Neural progenitor cell (in vitro differentiated cells): ENCODE data around the gene VMP1. TPM values are rescaled to one million over a fixed set of nuclear protein-coding genes. Genes with fewer than 3 reads are reported as not detected.

ENCODE experiments used
- DNase-seq: peaks from one replicate; pipeline ENCODE4 v3.0.0-alpha.2; 2016; ENCODE audit warnings: low spot score
- H2AFZ ChIP-seq: fragments of 200-600 bp; sonication (generic); replicated peaks from 2 replicates; pipeline ENCODE4 v1.6.1; 2016; ENCODE audit warnings: antibody characterized with exemption
- H3F3A ChIP-seq: fragments of 200-600 bp; sonication (generic); 2 replicates; pipeline ENCODE4 v1.6.1; 2016; ENCODE audit warnings: antibody characterized with exemption, low read depth
- H3K27ac ChIP-seq: fragments of 200-600 bp; sonication (generic); 2 replicates; pipeline ENCODE4 v1.5.1; 2016; ENCODE audit warnings: mild to moderate bottlenecking
- H3K27me3 ChIP-seq: fragments of 200-600 bp; sonication (generic); 2 replicates; pipeline ENCODE4 v1.6.1; 2016; ENCODE audit warnings: mild to moderate bottlenecking, moderate library complexity
- H3K36me3 ChIP-seq: fragments of 200-600 bp; sonication (generic); 2 replicates; pipeline ENCODE4 v1.5.1; 2016
- H3K4me1 ChIP-seq: fragments of 200-600 bp; sonication (generic); 2 replicates; pipeline ENCODE4 v1.6.1; 2016; ENCODE audit warnings: mixed run types
- H3K4me2 ChIP-seq: fragments of 200-600 bp; sonication (generic); 2 replicates; pipeline ENCODE4 v1.6.1; 2016
- H3K4me3 ChIP-seq: fragments of 200-600 bp; sonication (generic); 2 replicates; pipeline ENCODE4 v1.5.1; 2016
- H3K79me2 ChIP-seq: fragments of 200-600 bp; sonication (generic); 2 replicates; pipeline ENCODE4 v1.6.1; 2016; ENCODE audit warnings: low read depth
- H3K9ac ChIP-seq: fragments of 200-600 bp; sonication (generic); 2 replicates; pipeline ENCODE4 v1.6.1; 2016
- H3K9me3 ChIP-seq: fragments of 200-600 bp; sonication (generic); 2 replicates; pipeline ENCODE4 v1.5.1; 2016; ENCODE audit warnings: low read depth
- H4K20me1 ChIP-seq: fragments of 200-600 bp; sonication (generic); 2 replicates; pipeline ENCODE4 v1.6.1; 2016; ENCODE audit warnings: low read depth
- H3K27ac Mint-ChIP-seq: 3 replicates; pipeline ENCODE4 v1.8.0; 2021; ENCODE audit warnings: mixed read lengths
- H3K27me3 Mint-ChIP-seq: 2 replicates; pipeline ENCODE4 v1.8.0; 2022; ENCODE audit warnings: low read depth, mild to moderate bottlenecking, inconsistent platforms, moderate library complexity, mixed read lengths; ENCODE audit not compliant: insufficient read depth
- H3K36me3 Mint-ChIP-seq: 3 replicates; pipeline ENCODE4 v1.8.0; 2021; ENCODE audit warnings: mixed read lengths
- H3K4me1 Mint-ChIP-seq: 3 replicates; pipeline ENCODE4 v1.8.0; 2021; ENCODE audit warnings: mixed read lengths
- H3K4me3 Mint-ChIP-seq: 3 replicates; pipeline ENCODE4 v1.8.0; 2021; ENCODE audit warnings: mild to moderate bottlenecking, moderate library complexity, mixed read lengths
- H3K9me3 Mint-ChIP-seq: 3 replicates; pipeline ENCODE4 v1.8.0; 2020; ENCODE audit warnings: mixed read lengths
- EZH2 ChIP-seq: fragments of 200-600 bp; sonication (generic); IDR thresholded peaks from 2 replicates; pipeline ENCODE4 v1.6.1; 2017; ENCODE audit warnings: antibody characterized with exemption, mild to moderate bottlenecking, moderate library complexity
- EZH2phosphoT487 ChIP-seq: fragments of 200-600 bp; sonication (generic); IDR thresholded peaks from 2 replicates; pipeline ENCODE4 v1.6.1; 2017; ENCODE audit warnings: antibody characterized with exemption
- total RNA-seq: library from RNA; depleted of rRNA; stranded (reverse); fragments of >200 nt; gene quantifications from 2 replicates; pipeline ENCODE4 v1.2.3, GENCODE V29; 2015; ENCODE audit warnings: low replicate concordance
- TF ChIP-seq, protein P1 (sequence below): fragments of 200-600 bp; sonication (generic); IDR thresholded peaks from 2 replicates; pipeline ENCODE4 v1.5.1; 2017; ENCODE audit warnings: antibody characterized with exemption, mild to moderate bottlenecking

VMP1 gene
- total RNA-seq, 1 donor from 2014 or later, result 62.1 TPM

DNA sequence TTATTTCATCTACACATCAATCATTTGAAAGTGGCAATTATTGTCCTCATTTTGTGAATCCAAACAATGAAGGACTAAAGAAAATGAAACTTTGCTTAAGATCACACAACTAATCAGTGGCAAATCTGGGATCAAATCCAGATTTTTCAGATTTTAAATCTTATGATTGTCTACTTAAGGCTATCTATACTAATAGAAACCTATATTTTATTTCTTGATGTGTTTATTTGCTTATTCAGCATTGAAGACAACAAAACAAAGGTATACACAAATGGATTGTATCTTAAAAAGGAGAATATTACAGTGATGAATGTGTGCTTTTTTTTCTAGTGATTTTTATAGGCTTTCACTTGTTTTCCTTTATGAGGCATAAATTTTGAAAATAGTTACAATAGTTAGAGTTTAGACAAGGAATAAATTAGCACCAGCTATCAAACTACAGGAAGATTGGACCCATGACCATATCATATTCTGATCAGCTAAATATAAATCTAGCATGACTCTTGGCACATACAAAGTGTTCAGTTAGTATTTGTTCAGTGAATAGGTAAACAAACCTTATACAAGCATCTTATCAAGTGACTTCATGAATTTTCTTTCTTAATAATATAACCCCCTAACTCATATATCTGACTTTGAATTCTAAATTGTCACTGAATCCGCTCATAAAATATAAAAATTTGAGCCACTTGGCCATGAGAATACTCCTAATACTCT is 20.5 kb downstream of the VMP1 start:
- no peaks in the 10 kb centered on the region for H3K4me1 ChIP-seq
- no peaks in the 10 kb centered on the region for H3K36me3 ChIP-seq
- DNase-seq, result no peak
- no peaks in the 10 kb centered on the region for H3K9me3 Mint-ChIP-seq
- H3K27ac ChIP-seq, result no peak overlapping the region
- no peak for TF ChIP-seq EZH2
- TF ChIP-seq, protein P1, sequence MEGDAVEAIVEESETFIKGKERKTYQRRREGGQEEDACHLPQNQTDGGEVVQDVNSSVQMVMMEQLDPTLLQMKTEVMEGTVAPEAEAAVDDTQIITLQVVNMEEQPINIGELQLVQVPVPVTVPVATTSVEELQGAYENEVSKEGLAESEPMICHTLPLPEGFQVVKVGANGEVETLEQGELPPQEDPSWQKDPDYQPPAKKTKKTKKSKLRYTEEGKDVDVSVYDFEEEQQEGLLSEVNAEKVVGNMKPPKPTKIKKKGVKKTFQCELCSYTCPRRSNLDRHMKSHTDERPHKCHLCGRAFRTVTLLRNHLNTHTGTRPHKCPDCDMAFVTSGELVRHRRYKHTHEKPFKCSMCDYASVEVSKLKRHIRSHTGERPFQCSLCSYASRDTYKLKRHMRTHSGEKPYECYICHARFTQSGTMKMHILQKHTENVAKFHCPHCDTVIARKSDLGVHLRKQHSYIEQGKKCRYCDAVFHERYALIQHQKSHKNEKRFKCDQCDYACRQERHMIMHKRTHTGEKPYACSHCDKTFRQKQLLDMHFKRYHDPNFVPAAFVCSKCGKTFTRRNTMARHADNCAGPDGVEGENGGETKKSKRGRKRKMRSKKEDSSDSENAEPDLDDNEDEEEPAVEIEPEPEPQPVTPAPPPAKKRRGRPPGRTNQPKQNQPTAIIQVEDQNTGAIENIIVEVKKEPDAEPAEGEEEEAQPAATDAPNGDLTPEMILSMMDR, result no peak
- H3F3A ChIP-seq, result no peaks in the 10 kb centered on the region
- no peaks in the 10 kb centered on the region for H3K27me3 ChIP-seq
- H3K4me3 ChIP-seq, result no peak overlapping the region
- no peaks in the 10 kb centered on the region for H3K4me1 Mint-ChIP-seq
- H3K27ac Mint-ChIP-seq, result no peak overlapping the region
- H3K9me3 ChIP-seq, result no peaks in the 10 kb centered on the region
- H2AFZ ChIP-seq, result no peak overlapping the region
- no peak overlapping the region for H3K4me3 Mint-ChIP-seq
- peaks cover 21% of the 10 kb centered on the region for H3K79me2 ChIP-seq
- H4K20me1 ChIP-seq, result no peaks in the 10 kb centered on the region
- H3K4me2 ChIP-seq, result no peak overlapping the region
- no peaks in the 10 kb centered on the region for H3K36me3 Mint-ChIP-seq
- H3K9ac ChIP-seq, result no peak overlapping the region
- H3K27me3 Mint-ChIP-seq, result no peaks in the 10 kb centered on the region

- no peaks in the 10 kb centered on the region for H3K36me3 Mint-ChIP-seq
- Histone ChIP-seq H3K27ac (no peak overlapping the region), H3K4me2 (no peak overlapping the region), H3K4me1 (no peaks in the 10 kb centered on the region), H4K20me1 (no peaks in the 10 kb centered on the region), H3K9me3 (no peaks in the 10 kb centered on the region), H3K27me3 (no peaks in the 10 kb centered on the region), H3K79me2 (peaks cover 16% of the 10 kb centered on the region), H3K36me3 (no peaks in the 10 kb centered on the region), H2AFZ (no peak overlapping the region), H3K4me3 (no peak overlapping the region), H3F3A (no peaks in the 10 kb centered on the region), H3K9ac (no peak overlapping the region)
- no peaks in the 10 kb centered on the region for H3K9me3 Mint-ChIP-seq
- TF ChIP-seq, protein P1, result no peak
- TF ChIP-seq EZH2, result no peak
- TF ChIP-seq EZH2phosphoT487, result no peak
- H3K27ac Mint-ChIP-seq, result no peak overlapping the region
- H3K4me3 Mint-ChIP-seq, result no peak overlapping the region
- no peaks in the 10 kb centered on the region for H3K4me1 Mint-ChIP-seq
- no peak for DNase-seq
- no peaks in the 10 kb centered on the region for H3K27me3 Mint-ChIP-seq
These were observed 22.9 kb downstream of the VMP1 start for GRCh38 chr17:59730268-59730834.

DNA sequence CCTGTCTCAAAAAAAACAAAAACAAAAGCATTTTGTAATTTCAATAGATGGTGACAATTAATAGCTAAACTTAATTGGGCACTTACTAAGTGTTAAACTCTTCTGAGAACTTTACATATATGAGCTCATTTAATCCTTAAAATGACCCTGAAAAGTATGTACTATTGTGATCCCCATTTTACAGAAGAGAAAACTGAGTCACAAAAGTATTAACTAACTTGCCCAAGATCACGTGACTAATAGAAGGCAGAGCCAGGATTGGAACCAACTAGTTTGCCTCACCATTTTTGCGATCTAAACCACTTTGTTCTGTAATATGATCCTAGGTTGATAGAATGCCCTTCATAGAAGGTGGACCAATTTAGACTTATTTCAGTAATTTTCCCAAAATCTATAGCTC is 26.2 kb downstream of the VMP1 start:
- H3K36me3 Mint-ChIP-seq, result no peaks in the 10 kb centered on the region
- Histone ChIP-seq H3K9ac (no peak overlapping the region), H3K4me3 (no peak overlapping the region), H3K4me1 (no peaks in the 10 kb centered on the region), H3F3A (no peaks in the 10 kb centered on the region), H3K36me3 (no peaks in the 10 kb centered on the region), H4K20me1 (no peaks in the 10 kb centered on the region), H2AFZ (no peak overlapping the region), H3K27ac (no peak overlapping the region), H3K9me3 (no peaks in the 10 kb centered on the region), H3K79me2 (peaks cover 3% of the 10 kb centered on the region), H3K27me3 (no peaks in the 10 kb centered on the region), H3K4me2 (no peak overlapping the region)
- DNase-seq, result no peak
- no peak for TF ChIP-seq EZH2phosphoT487
- no peaks in the 10 kb centered on the region for H3K4me1 Mint-ChIP-seq
- no peak overlapping the region for H3K27ac Mint-ChIP-seq
- no peaks in the 10 kb centered on the region for H3K9me3 Mint-ChIP-seq
- no peaks in the 10 kb centered on the region for H3K27me3 Mint-ChIP-seq
- H3K4me3 Mint-ChIP-seq, result no peak overlapping the region

DNA sequence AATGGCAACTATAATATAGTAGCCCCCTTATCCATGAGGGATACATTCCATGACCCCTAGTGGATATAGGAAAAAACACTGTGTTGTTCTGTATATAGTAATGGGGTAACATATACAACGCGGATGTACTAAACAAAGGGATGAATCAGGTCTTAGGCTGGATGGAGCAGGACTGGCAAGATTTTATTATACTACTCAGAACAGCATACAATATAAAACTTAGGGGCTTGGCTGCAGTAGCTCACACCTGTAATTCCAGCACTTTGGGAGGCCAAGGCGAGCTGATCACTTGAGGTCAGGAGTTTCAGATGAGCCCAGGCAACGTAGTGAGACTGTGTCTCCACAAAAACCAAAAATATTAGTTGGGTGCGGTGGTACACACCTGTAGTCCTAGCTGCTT is 26.8 kb downstream of the VMP1 start:
- Histone ChIP-seq H3K4me2 (no peak overlapping the region), H3K36me3 (no peaks in the 10 kb centered on the region), H3K27me3 (no peaks in the 10 kb centered on the region), H2AFZ (no peak overlapping the region), H3K9me3 (no peaks in the 10 kb centered on the region), H3K9ac (no peak overlapping the region), H3K79me2 (no peaks in the 10 kb centered on the region), H4K20me1 (no peaks in the 10 kb centered on the region), H3K4me3 (no peak overlapping the region), H3K27ac (no peak overlapping the region), H3F3A (no peaks in the 10 kb centered on the region), H3K4me1 (no peaks in the 10 kb centered on the region)
- Mint-ChIP-seq H3K9me3 (no peaks in the 10 kb centered on the region), H3K27ac (no peak overlapping the region), H3K4me3 (no peak overlapping the region), H3K4me1 (no peaks in the 10 kb centered on the region), H3K27me3 (no peaks in the 10 kb centered on the region), H3K36me3 (no peaks in the 10 kb centered on the region)
- no peak for DNase-seq
- TF ChIP-seq, protein P1, result no peak
- TF ChIP-seq EZH2 (no peak), EZH2phosphoT487 (no peak)
